Chondrocyte (in vitro differentiated cells): ENCODE measurements around the gene CHAF1B. TPM values are rescaled to one million over a fixed set of nuclear protein-coding genes. Genes with fewer than 3 reads are reported as not detected.
A peak's percentile ranks its signal among the peaks of the same experiment; 100 is the strongest.

Experiments used
- DNase-seq: peaks from one replicate; pipeline ENCODE4 v3.0.0; 2021; ENCODE audit warnings: mixed read lengths, low spot score
- H3K27ac Mint-ChIP-seq: one replicate; pipeline ENCODE4 v1.8.0; 2021; ENCODE audit warnings: mild to moderate bottlenecking, moderate library complexity, mixed read lengths; ENCODE audit not compliant: unreplicated experiment
- H3K27me3 Mint-ChIP-seq: 2 replicates; pipeline ENCODE4 v1.8.0; 2021; ENCODE audit warnings: low read depth, mixed read lengths
- H3K36me3 Mint-ChIP-seq: 2 replicates; pipeline ENCODE4 v1.8.0; 2021; ENCODE audit warnings: low read depth, mixed read lengths
- H3K4me1 Mint-ChIP-seq: 2 replicates; pipeline ENCODE4 v1.8.0; 2021; ENCODE audit warnings: low read depth, mild to moderate bottlenecking, mixed read lengths
- H3K4me3 Mint-ChIP-seq: one replicate; pipeline ENCODE4 v1.8.0; 2021; ENCODE audit warnings: mild to moderate bottlenecking, moderate library complexity, mixed read lengths; ENCODE audit not compliant: unreplicated experiment
- H3K9me3 Mint-ChIP-seq: 2 replicates; pipeline ENCODE4 v1.8.0; 2021; ENCODE audit warnings: low read depth, mixed read lengths
- total RNA-seq: library from RNA; stranded (reverse); gene quantifications from 3 replicates; pipeline ENCODE4 v1.2.1, GENCODE V29; 2021
- TF ChIP-seq, protein P1 (sequence below): fragments of 200-600 bp; sonication (generic); IDR thresholded peaks from 2 replicates; pipeline ENCODE4 v1.5.0; 2021; ENCODE audit warnings: antibody characterized with exemption, mild to moderate bottlenecking, moderate library complexity

The CHAF1B gene
- total RNA-seq, 1 donor from 2014 or later = 2.6 TPM

DNA sequence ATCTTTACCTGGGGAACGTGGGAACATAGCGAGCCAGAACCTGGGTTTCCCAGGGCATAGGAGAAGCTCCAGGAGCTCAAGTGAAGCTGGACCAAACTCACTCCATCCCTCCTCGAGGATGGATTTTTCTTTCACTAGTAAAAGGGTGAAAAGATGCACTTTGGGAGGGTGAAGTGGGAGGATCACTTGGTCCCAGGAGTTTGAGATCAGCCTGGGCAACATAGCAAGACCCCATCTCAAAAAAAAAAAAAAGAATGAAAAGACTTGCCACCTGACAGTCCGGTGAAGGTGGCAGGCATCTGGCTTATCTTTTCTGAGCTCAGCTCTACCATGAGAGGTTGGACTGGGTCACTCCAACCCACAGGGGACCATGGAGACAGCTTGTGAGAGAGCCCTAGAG lies 42.3 kb downstream of the CHAF1B start:
- H3K27ac Mint-ChIP-seq = no peak overlapping the region
- H3K9me3 Mint-ChIP-seq = no peaks in the 10 kb centered on the region
- no peak for DNase-seq
- peaks cover 37% of the 10 kb centered on the region for H3K4me1 Mint-ChIP-seq
- TF ChIP-seq, protein P1, sequence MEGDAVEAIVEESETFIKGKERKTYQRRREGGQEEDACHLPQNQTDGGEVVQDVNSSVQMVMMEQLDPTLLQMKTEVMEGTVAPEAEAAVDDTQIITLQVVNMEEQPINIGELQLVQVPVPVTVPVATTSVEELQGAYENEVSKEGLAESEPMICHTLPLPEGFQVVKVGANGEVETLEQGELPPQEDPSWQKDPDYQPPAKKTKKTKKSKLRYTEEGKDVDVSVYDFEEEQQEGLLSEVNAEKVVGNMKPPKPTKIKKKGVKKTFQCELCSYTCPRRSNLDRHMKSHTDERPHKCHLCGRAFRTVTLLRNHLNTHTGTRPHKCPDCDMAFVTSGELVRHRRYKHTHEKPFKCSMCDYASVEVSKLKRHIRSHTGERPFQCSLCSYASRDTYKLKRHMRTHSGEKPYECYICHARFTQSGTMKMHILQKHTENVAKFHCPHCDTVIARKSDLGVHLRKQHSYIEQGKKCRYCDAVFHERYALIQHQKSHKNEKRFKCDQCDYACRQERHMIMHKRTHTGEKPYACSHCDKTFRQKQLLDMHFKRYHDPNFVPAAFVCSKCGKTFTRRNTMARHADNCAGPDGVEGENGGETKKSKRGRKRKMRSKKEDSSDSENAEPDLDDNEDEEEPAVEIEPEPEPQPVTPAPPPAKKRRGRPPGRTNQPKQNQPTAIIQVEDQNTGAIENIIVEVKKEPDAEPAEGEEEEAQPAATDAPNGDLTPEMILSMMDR = no peak
- no peaks in the 10 kb centered on the region for H3K36me3 Mint-ChIP-seq
- no peak overlapping the region for H3K4me3 Mint-ChIP-seq
- H3K27me3 Mint-ChIP-seq = no peaks in the 10 kb centered on the region

DNA sequence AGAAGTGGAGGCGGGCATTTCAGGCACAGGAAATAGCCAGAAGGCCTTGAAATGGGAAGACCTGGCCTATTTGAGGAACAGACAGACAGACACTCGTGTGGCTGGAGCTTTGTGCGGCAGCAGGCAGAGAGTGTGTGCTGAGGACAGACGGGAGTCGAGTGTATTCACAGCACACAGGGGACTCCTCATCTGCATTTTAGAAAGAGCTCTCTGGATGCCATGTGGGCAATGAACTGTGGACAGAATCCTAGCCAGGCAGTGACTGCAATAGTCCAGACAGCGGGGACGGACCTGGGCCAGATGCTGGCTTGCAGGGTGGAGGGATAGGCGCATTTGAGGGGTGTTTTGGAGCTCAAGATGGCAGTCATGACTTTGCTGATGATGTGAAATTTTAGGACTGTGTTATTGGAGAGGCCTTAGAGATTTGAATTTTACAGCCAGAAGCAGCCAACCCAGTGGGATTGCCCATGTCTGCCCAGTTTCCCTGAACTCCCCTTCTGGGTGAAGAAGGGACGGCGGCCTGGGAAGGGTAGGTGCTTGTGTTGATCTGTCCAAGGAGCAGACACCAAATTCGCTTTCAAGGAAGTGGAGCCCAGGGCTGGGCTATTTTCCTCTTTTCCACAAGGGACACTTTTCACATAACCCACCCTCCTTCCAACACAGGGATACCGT lies 43.7 kb downstream of the CHAF1B start:
- Mint-ChIP-seq H3K4me1 (peaks cover 38% of the 10 kb centered on the region), H3K4me3 (peak overlapping the region; percentile 9), H3K36me3 (no peaks in the 10 kb centered on the region), H3K27me3 (no peaks in the 10 kb centered on the region), H3K9me3 (no peaks in the 10 kb centered on the region), H3K27ac (peak overlapping the region; percentile 98)
- TF ChIP-seq, protein P1 = no peak
- DNase-seq = peak; percentile 69

DNA sequence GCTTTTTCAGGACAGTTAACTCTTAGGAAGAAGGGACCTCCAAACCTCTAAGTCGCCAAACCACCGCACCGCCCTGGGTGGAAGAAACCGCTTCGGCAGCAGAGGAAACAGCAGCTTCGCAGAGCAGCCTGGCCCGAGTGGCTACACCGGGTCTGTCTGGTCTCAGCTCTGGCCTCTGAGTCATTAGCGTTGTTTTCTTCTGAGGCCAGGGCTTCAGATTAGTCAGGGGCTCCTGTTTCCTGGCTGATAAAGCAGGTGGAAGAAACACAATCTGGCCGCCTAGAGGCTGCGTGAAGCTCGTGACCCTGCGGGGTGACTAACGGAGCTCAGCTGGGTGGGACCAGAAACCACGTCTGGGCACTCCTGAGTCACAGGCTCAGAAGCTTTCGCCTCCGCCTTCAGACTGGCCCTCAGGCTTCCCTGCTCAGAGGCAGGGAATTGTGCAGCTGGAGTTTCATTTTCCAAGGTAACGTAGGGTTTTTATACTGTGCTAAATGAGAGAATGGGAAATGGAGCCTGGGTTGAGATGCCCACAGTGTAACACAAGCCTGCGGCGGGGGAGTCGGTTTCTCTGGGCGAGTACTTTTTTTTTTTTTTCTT lies 44.9 kb downstream of the CHAF1B start:
- DNase-seq = peak; percentile 89
- Mint-ChIP-seq H3K27me3 (no peaks in the 10 kb centered on the region), H3K27ac (peak overlapping the region; percentile 98), H3K9me3 (no peaks in the 10 kb centered on the region), H3K36me3 (no peaks in the 10 kb centered on the region), H3K4me3 (peak overlapping the region; percentile 59), H3K4me1 (peaks cover 38% of the 10 kb centered on the region)
- TF ChIP-seq, protein P1 = peak; percentile 51

GRCh38 chr21:36430841-36431240 lies 45.6 kb downstream of the CHAF1B start:
- TF ChIP-seq, protein P1 = no peak
- Mint-ChIP-seq H3K4me3 (peak overlapping the region; percentile 59), H3K27me3 (no peaks in the 10 kb centered on the region), H3K9me3 (no peaks in the 10 kb centered on the region), H3K4me1 (peaks cover 38% of the 10 kb centered on the region), H3K27ac (peak overlapping the region; percentile 98), H3K36me3 (no peaks in the 10 kb centered on the region)
- DNase-seq = no peak

- no peak for DNase-seq
- Mint-ChIP-seq H3K36me3 (no peaks in the 10 kb centered on the region), H3K4me1 (peaks cover 35% of the 10 kb centered on the region), H3K9me3 (no peaks in the 10 kb centered on the region), H3K4me3 (peak overlapping the region; percentile 59), H3K27me3 (no peaks in the 10 kb centered on the region), H3K27ac (peak overlapping the region; percentile 98)
- TF ChIP-seq, protein P1 = no peak
Measured at GRCh38 chr21:36431252-36431651, 46.1 kb downstream of the CHAF1B start.
